Astrocyte (in vitro differentiated cells and primary cell): ENCODE measurements around the gene ANKFY1. TPM values are rescaled to one million over a fixed set of nuclear protein-coding genes. Genes with fewer than 3 reads are reported as not detected.
"Not testable (repeated sequence)": the region's sequence is repeated elsewhere in the genome, so short reads cannot be mapped to it uniquely, and the experiment has no call there.

Experiments used
- DNase-seq: peaks from one replicate; pipeline ENCODE4 v3.0.0-alpha.2; 2010; ENCODE audit warnings: low read depth
- FAIRE-seq: peaks from 2 replicates; lab custom pipeline; 2011; peaks lifted over from hg19 to GRCh38; lab: Jason Lieb, UNC
- H2AFZ ChIP-seq: 2 replicates; pipeline ENCODE4 v1.6.0; 2012; ENCODE audit warnings: low read depth, low read length, inconsistent platforms
- H3K27ac ChIP-seq: 2 replicates; pipeline ENCODE4 v1.5.1; 2011; ENCODE audit warnings: low read depth, low read length, inconsistent platforms
- H3K27me3 ChIP-seq: 2 replicates; pipeline ENCODE4 v1.6.0; 2011; ENCODE audit warnings: low read length, inconsistent platforms; ENCODE audit not compliant: insufficient read depth
- H3K36me3 ChIP-seq: 2 replicates; pipeline ENCODE4 v1.5.1; 2011; ENCODE audit warnings: low read length, inconsistent platforms; ENCODE audit not compliant: insufficient read depth
- H3K4me1 ChIP-seq: 2 replicates; pipeline ENCODE4 v1.5.1; 2011; ENCODE audit warnings: low read length, inconsistent platforms; ENCODE audit not compliant: insufficient read depth
- H3K4me2 ChIP-seq: 2 replicates; pipeline ENCODE4 v1.6.0; 2012; ENCODE audit warnings: low read length, inconsistent platforms
- H3K4me3 ChIP-seq: 2 replicates; pipeline ENCODE4 v1.5.1; 2011; ENCODE audit warnings: low read depth, mild to moderate bottlenecking, low read length, inconsistent platforms; ENCODE audit not compliant: insufficient read depth
- H3K79me2 ChIP-seq: 2 replicates; pipeline ENCODE4 v1.6.0; 2012; ENCODE audit warnings: mild to moderate bottlenecking, low read length, inconsistent platforms; ENCODE audit not compliant: insufficient read depth
- H3K9ac ChIP-seq: 2 replicates; pipeline ENCODE4 v1.6.0; 2012; ENCODE audit warnings: mild to moderate bottlenecking, low read length, inconsistent platforms
- H3K9me3 ChIP-seq: 2 replicates; pipeline ENCODE4 v1.5.1; 2012; ENCODE audit warnings: low read depth, mild to moderate bottlenecking, low read length, inconsistent platforms; ENCODE audit not compliant: insufficient read depth
- H4K20me1 ChIP-seq: 2 replicates; pipeline ENCODE4 v1.6.0; 2012; ENCODE audit warnings: low read length, inconsistent platforms; ENCODE audit not compliant: insufficient read depth
- H3K27ac Mint-ChIP-seq: one replicate; pipeline ENCODE4 v1.8.0; 2021; ENCODE audit warnings: mild to moderate bottlenecking, mixed read lengths; ENCODE audit not compliant: unreplicated experiment
- H3K27me3 Mint-ChIP-seq: one replicate; pipeline ENCODE4 v1.8.0; 2021; ENCODE audit warnings: low read depth, mixed read lengths; ENCODE audit not compliant: unreplicated experiment
- H3K36me3 Mint-ChIP-seq: one replicate; pipeline ENCODE4 v1.8.0; 2021; ENCODE audit warnings: low read depth, mixed read lengths; ENCODE audit not compliant: unreplicated experiment
- H3K4me1 Mint-ChIP-seq: one replicate; pipeline ENCODE4 v1.8.0; 2021; ENCODE audit warnings: low read depth, mixed read lengths; ENCODE audit not compliant: unreplicated experiment
- H3K4me3 Mint-ChIP-seq: one replicate; pipeline ENCODE4 v1.8.0; 2021; ENCODE audit warnings: mild to moderate bottlenecking, moderate library complexity, mixed read lengths; ENCODE audit not compliant: unreplicated experiment
- H3K9me3 Mint-ChIP-seq: one replicate; pipeline ENCODE4 v1.8.0; 2021; ENCODE audit warnings: mild to moderate bottlenecking, mixed read lengths; ENCODE audit not compliant: unreplicated experiment
- CTCF ChIP-seq: IDR thresholded peaks from 2 replicates; pipeline ENCODE4 v1.5.1; 2011; ENCODE audit warnings: low read depth, mild to moderate bottlenecking, inconsistent platforms, low read length, moderate library complexity; ENCODE audit not compliant: insufficient read depth
- EZH2 ChIP-seq: IDR thresholded peaks from 2 replicates; pipeline ENCODE4 v1.6.1; 2012; ENCODE audit warnings: mild to moderate bottlenecking, low read length, inconsistent platforms; ENCODE audit not compliant: insufficient read depth
- total RNA-seq: library from RNA; stranded (reverse); gene quantifications from 2 replicates; pipeline ENCODE4 v1.2.1, GENCODE V29; 2021

Gene ANKFY1
- total RNA-seq, 1 donor from 2014 or later, result 52.0 TPM

DNA sequence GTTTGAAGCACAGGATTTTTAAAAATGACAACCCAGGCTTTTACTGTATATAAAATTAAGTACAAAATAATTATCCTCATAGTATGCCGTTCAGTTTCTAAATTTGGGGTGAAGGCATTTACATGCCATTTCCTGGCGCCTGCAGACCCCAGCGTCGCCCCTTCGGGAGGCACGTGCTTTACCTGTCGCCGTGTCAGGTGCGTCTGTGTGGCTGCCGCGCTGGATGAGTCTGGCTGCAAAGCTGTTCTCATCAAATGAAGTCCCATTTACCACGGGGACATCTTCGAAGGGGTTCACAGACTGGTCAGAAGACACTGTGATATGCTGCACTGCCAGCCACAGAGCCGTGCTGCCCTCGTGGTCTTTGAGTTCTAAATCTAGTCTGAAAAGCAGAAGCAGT is 69.0 kb downstream of the ANKFY1 start:
- DNase-seq (no peak), FAIRE-seq (no peak)
- H3K4me3 ChIP-seq, result no peak overlapping the region
- peaks cover 11% of the 10 kb centered on the region for H3K36me3 ChIP-seq
- TF ChIP-seq EZH2 (no peak), CTCF (no peak)
- peaks cover 19% of the 10 kb centered on the region for H4K20me1 ChIP-seq
- Mint-ChIP-seq H3K9me3 (no peaks in the 10 kb centered on the region), H3K4me1 (peaks cover 15% of the 10 kb centered on the region), H3K36me3 (peaks cover 12% of the 10 kb centered on the region), H3K27me3 (no peaks in the 10 kb centered on the region), H3K4me3 (no peak overlapping the region), H3K27ac (no peak overlapping the region)
- peak overlapping the region; percentile 92 for H3K27ac ChIP-seq
- H3K27me3 ChIP-seq, result no peaks in the 10 kb centered on the region
- H3K9ac ChIP-seq, result peak overlapping the region; percentile 83
- H3K4me1 ChIP-seq, result peaks cover 20% of the 10 kb centered on the region
- H3K4me2 ChIP-seq, result peak overlapping the region; percentile 83
- H2AFZ ChIP-seq, result no peak overlapping the region
- no peaks in the 10 kb centered on the region for H3K9me3 ChIP-seq
- H3K79me2 ChIP-seq, result no peaks in the 10 kb centered on the region

GRCh38 chr17:4190791-4191190 is 73.0 kb downstream of the ANKFY1 start:
- not testable (repeated sequence) for H3K9me3 Mint-ChIP-seq, H3K27me3 ChIP-seq, H3K27me3 Mint-ChIP-seq, H3K79me2 ChIP-seq, H3K27ac Mint-ChIP-seq, H3K4me2 ChIP-seq, FAIRE-seq, H2AFZ ChIP-seq, DNase-seq, H3K4me3 Mint-ChIP-seq, H3K9me3 ChIP-seq, H3K4me3 ChIP-seq, H3K27ac ChIP-seq, H3K9ac ChIP-seq
- H3K4me1 ChIP-seq, result peaks cover 12% of the 10 kb centered on the region
- H4K20me1 ChIP-seq, result peaks cover 11% of the 10 kb centered on the region
- H3K36me3 ChIP-seq, result peaks cover 21% of the 10 kb centered on the region
- Mint-ChIP-seq H3K4me1 (peaks cover 10% of the 10 kb centered on the region), H3K36me3 (peaks cover 17% of the 10 kb centered on the region)

DNA sequence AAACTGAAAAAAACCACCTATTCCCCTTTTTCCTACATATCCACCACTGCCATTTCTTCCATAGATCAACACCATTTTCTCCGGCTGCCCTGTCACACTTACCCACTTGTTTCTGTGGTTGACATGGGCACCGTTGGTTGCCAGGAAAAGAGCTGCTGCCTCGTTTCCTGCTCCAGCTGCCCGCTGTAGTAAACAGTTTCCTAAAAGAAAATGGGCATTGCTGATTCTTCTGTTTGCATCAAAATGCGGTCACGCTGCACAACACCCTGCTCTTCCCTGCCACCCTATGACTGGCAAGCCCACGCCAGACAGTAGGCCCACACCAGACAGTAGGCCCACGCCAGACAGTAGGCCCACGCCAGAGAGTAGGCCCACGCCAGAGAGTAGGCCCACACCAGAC is 74.5 kb downstream of the ANKFY1 start:
- H4K20me1 ChIP-seq, result peaks cover 8% of the 10 kb centered on the region
- FAIRE-seq (no peak), DNase-seq (no peak)
- Mint-ChIP-seq H3K9me3 (no peaks in the 10 kb centered on the region), H3K36me3 (peaks cover 14% of the 10 kb centered on the region), H3K27ac (no peak overlapping the region), H3K27me3 (no peaks in the 10 kb centered on the region), H3K4me3 (no peak overlapping the region), H3K4me1 (no peaks in the 10 kb centered on the region)
- H3K9ac ChIP-seq, result no peak overlapping the region
- no peak overlapping the region for H3K4me3 ChIP-seq
- no peak overlapping the region for H3K27ac ChIP-seq
- TF ChIP-seq CTCF, result no peak
- TF ChIP-seq EZH2, result no peak
- no peak overlapping the region for H2AFZ ChIP-seq
- no peak overlapping the region for H3K4me2 ChIP-seq
- no peaks in the 10 kb centered on the region for H3K9me3 ChIP-seq
- H3K79me2 ChIP-seq, result no peaks in the 10 kb centered on the region
- peaks cover 25% of the 10 kb centered on the region for H3K36me3 ChIP-seq
- no peaks in the 10 kb centered on the region for H3K27me3 ChIP-seq
- H3K4me1 ChIP-seq, result no peaks in the 10 kb centered on the region
